GM19351 (cell line): ENCODE results near the gene COX18.

Experiments
- ATAC-seq: cut with Tn5 transposase; IDR thresholded peaks from one replicate; pipeline ENCODE4 v1.9.1; 2021; ENCODE audit warnings: mild to moderate bottlenecking, moderate library complexity; ENCODE audit not compliant: unreplicated experiment

COX18 gene

GRCh38 chr4:73069338-73070073, at the start of gene COX18:
TSS of gene COX18 (minus strand) at chr4:73069716. CDS start at chr4:73069649, 67 bp downstream.
- peak; percentile 76 for ATAC-seq

GRCh38 chr4:73109493-73109892, 40.0 kb upstream of the COX18 start:
- no peak for ATAC-seq

- ATAC-seq = no peak
These were observed 35.2 kb upstream of the COX18 start for GRCh38 chr4:73104695-73105094.

GRCh38 chr4:73103799-73104503, 34.4 kb upstream of the COX18 start:
- no peak for ATAC-seq

GRCh38 chr4:73099143-73099542, 29.6 kb upstream of the COX18 start:
- no peak for ATAC-seq

- no peak for ATAC-seq
These were observed 29.2 kb upstream of the COX18 start for GRCh38 chr4:73098713-73099112.

GRCh38 chr4:73098016-73098415, 28.5 kb upstream of the COX18 start:
- ATAC-seq = no peak

- ATAC-seq = no peak
These were observed 23.4 kb upstream of the COX18 start for GRCh38 chr4:73092868-73093267.

GRCh38 chr4:73090738-73091137, 21.2 kb upstream of the COX18 start:
- ATAC-seq = no peak

- no peak for ATAC-seq
These were observed 18.4 kb upstream of the COX18 start for GRCh38 chr4:73087871-73088270.

- no peak for ATAC-seq
These were observed 16.8 kb upstream of the COX18 start for GRCh38 chr4:73086095-73086868.

GRCh38 chr4:73080789-73081188, 11.3 kb upstream of the COX18 start:
- ATAC-seq = peak; percentile 85

GRCh38 chr4:73075832-73076231, 6.3 kb upstream of the COX18 start:
- no peak for ATAC-seq

GRCh38 chr4:73070074-73070390, 516 bp upstream of the COX18 start:
- ATAC-seq = peak; percentile 22

GRCh38 chr4:73068491-73069337, 802 bp downstream of the COX18 start:
- peak; percentile 3 for ATAC-seq

- ATAC-seq = no peak
These were observed 1.5 kb downstream of the COX18 start for GRCh38 chr4:73067971-73068394.

GRCh38 chr4:73066928-73067327, 2.6 kb downstream of the COX18 start:
- no peak for ATAC-seq

- ATAC-seq = no peak
These were observed 3.1 kb downstream of the COX18 start for GRCh38 chr4:73066445-73066844.

- ATAC-seq = no peak
These were observed 5.0 kb downstream of the COX18 start for GRCh38 chr4:73064536-73064935.

GRCh38 chr4:73055241-73055897, 14.1 kb downstream of the COX18 start:
- peak; percentile 95 for ATAC-seq
